GM12801 (cell line): ENCODE data around the gene DNMT1.

Source experiments
- TF ChIP-seq, protein P1 (sequence below): IDR thresholded peaks from one replicate; pipeline ENCODE4 v1.5.1; 2011; ENCODE audit warnings: control low read depth; ENCODE audit not compliant: insufficient read length; ENCODE audit errors: extremely low read depth

DNMT1 gene

GRCh38 chr19:10093295-10094186 lies 101.2 kb downstream of the DNMT1 start:
- TF ChIP-seq, protein P1, sequence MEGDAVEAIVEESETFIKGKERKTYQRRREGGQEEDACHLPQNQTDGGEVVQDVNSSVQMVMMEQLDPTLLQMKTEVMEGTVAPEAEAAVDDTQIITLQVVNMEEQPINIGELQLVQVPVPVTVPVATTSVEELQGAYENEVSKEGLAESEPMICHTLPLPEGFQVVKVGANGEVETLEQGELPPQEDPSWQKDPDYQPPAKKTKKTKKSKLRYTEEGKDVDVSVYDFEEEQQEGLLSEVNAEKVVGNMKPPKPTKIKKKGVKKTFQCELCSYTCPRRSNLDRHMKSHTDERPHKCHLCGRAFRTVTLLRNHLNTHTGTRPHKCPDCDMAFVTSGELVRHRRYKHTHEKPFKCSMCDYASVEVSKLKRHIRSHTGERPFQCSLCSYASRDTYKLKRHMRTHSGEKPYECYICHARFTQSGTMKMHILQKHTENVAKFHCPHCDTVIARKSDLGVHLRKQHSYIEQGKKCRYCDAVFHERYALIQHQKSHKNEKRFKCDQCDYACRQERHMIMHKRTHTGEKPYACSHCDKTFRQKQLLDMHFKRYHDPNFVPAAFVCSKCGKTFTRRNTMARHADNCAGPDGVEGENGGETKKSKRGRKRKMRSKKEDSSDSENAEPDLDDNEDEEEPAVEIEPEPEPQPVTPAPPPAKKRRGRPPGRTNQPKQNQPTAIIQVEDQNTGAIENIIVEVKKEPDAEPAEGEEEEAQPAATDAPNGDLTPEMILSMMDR, result no peak

DNA sequence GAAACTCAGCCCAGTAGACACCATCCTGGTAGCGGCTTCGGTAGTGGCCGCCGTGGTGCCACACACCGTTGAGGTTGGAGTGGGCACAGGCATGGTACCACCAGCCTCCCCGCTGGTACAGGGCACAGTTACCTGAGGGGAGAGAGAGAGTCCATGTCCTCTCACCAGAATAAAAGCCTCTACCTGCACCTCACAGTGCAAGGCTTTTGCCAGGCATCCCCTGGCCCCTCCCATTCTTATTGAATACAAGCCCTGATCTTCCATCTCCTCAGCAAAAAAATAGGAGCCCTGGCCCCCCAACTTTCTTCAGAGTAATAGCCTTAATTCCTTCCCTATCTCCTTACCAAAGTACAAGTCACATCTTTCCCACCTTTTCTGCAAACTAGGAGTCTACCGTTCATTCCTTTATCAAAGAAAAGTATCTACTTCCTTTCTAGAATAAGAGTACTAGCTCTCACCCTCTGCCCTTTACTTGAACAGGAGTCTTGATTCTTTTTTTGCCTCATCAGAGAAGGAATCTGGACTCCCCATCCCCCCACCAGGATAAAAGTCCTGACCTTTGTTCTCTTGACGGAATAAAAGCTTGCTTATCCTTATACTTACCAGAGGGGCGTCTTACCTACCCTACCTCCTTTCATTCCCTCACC lies 102.0 kb downstream of the DNMT1 start:
- TF ChIP-seq, protein P1, result no peak

- TF ChIP-seq, protein P1, result no peak
Observed at GRCh38 chr19:10091895-10092641, 102.7 kb downstream of the DNMT1 start.

GRCh38 chr19:10091370-10091687 lies 103.4 kb downstream of the DNMT1 start:
- TF ChIP-seq, protein P1, result no peak

DNA sequence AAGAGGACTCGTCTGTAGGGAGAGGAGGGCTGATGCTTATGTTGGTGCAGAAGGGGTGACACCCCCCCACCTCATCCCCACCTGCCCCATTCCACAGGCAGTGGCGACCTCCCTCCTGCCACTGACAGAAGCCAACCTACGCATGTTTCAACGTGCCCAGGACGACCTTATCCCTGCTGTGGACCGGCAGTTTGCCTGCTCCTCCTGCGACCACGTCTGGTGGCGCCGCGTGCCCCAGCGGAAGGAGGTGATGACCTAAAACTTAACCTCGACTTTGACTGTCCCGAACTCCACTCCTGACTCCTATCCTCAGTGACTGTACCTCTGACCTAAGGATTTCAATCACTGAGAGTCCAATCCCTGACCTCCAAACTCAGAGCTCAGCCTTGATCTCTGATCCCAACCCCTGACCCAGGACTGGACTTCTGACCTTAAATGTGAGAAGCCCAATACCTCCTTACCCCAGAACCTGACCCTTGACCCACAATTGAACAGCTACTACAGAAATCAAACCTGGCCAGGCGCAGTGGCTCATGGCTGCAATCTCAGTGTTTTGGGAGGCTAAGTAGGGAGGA lies 104.9 kb downstream of the DNMT1 start:
- TF ChIP-seq, protein P1, result no peak

- TF ChIP-seq, protein P1, result no peak
Observed at GRCh38 chr19:10088949-10089554, 105.7 kb downstream of the DNMT1 start.
